Activated CD4-positive, CD25-positive, alpha-beta regulatory T cell (primary cell): ENCODE measurements around the gene EXD3.
"Not testable (repeated sequence)": the region's sequence is repeated elsewhere in the genome, so short reads cannot be mapped to it uniquely, and the experiment has no call there.

ENCODE experiments used
- DNase-seq, 4 experiments: peaks; one replicate each; lab custom pipeline; 2025; lab: John Stamatoyannopoulos, UW

The EXD3 gene

DNA sequence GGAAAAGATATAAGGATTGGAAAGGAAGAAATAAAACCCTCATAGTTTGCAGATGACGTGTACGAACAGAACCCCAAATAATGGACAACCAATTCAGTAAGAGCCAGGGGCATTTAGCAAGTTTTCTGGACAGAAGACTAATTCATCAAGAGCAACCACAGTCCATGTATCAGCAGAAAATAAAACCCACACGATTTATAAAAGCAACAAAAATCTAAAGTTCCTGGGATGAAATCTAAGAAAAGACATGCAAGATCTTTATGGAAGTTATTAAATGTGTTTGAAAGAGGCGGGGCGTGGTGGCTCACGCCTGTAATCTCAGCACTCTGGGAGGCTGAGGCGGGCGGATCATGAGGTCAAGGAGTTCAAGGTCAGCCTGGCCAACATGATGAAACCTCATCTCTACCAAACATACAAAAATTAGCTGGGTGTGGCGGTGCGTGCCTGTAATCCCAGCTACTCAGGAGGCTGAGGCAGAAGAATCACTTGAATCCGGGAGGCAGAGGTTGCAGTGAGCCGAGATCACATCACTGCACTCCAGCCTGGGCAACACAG, 83.0 kb downstream of the EXD3 start:
- not testable (repeated sequence) for DNase-seq

GRCh38 chr9:137339045-137339907, 83.7 kb downstream of the EXD3 start:
- DNase-seq, result no peak

- no peak for DNase-seq
Measured at GRCh38 chr9:137336735-137337134, 86.2 kb downstream of the EXD3 start.

- DNase-seq, result no peak
Measured at GRCh38 chr9:137333016-137333671, 89.8 kb downstream of the EXD3 start.

GRCh38 chr9:137331929-137332328, 91.0 kb downstream of the EXD3 start:
- DNase-seq, result no peak

DNA sequence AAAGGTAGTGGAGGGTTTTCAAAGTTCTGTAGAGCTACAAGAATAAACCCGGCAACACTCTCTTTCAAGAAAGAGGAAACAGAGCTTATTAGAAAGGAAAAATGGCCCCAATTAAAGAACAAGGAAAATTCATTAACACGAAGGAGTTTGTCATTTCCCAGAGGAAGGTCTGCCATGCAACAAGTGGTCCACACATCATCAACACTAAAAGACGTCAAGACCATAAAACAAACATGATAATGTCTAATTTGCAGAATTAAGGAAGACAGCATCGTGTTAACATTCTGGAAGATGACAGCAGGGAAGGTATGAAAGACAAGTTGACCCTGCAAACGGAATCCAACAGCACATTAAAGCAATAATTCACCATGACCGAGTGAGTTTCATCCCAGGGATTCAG, 92.3 kb downstream of the EXD3 start:
- no peak for DNase-seq

DNA sequence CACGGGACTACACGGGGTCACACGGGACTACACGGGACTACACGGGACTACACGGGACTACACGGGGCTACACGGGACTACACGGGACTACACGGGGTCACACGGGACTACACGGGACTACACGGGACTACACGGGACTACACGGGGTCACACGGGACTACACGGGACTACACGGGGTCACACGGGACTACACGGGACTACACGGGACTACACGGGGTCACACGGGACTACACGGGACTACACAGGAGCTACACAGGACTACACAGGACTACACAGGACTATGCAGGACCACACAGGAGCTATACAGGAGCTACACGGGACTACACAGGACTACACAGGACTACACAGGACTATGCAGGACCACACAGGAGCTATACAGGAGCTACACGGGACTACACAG, 93.4 kb downstream of the EXD3 start:
- DNase-seq, result not testable (repeated sequence)

DNA sequence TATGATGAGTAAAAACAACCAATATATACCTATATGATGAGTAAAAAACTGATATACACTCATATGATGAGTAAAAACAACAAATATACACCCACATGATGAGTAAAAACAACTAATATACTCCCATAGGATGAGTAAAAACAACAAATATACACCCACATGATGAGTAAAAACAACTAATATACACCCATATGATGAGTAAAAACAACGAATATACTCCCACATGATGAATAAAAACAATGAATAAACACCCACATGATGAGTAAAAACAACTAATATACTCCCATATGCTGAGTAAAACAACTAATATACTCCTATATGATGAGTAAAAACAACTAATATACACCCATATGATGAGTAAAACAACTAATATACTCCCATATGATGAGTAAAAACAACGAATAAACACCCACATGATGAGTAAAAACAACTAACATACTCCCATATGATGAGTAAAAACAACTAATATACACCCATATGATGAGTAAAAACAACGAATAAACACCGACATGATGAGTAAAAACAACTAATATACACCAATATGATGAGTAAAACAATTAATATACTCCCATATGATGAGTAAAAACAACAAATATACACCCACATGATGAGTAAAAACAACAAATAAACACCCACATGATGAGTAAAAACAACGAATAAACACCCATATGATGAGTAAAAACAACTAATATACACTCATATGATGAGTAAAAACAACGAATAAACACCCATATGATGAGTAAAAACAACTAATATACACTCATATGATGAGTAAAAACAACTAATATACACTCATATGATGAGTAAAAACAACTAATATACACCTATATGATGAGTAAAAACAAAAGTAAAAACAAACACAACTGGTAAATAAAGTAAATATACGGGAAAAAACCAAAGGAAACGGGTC, 95.1 kb downstream of the EXD3 start:
- not testable (repeated sequence) for DNase-seq

- DNase-seq, result no peak
Measured at GRCh38 chr9:137326445-137327065, 96.4 kb downstream of the EXD3 start.

- no peak for DNase-seq
Measured at GRCh38 chr9:137325799-137326198, 97.2 kb downstream of the EXD3 start.

DNA sequence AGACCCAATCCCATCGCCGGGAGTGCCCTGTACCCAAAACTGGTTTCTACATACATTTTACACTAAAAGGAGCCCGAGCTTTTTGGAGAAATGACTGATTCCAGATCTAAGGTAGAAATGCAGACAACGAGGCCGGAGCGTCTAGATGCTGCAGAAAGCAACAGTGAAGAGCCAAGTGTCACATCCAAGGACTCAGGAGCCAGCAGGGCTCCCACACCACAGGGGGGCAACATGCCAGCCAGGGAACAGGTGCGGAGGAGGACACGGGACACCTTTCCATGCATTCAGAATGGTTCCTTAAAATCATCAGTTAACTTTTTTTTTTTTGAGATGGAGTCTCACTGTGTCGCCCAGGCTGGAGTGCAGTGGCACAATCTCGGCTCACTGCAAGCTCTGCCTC, 97.8 kb downstream of the EXD3 start:
- DNase-seq, result no peak

- no peak for DNase-seq
Measured at GRCh38 chr9:137323531-137324331, 99.2 kb downstream of the EXD3 start.

DNA sequence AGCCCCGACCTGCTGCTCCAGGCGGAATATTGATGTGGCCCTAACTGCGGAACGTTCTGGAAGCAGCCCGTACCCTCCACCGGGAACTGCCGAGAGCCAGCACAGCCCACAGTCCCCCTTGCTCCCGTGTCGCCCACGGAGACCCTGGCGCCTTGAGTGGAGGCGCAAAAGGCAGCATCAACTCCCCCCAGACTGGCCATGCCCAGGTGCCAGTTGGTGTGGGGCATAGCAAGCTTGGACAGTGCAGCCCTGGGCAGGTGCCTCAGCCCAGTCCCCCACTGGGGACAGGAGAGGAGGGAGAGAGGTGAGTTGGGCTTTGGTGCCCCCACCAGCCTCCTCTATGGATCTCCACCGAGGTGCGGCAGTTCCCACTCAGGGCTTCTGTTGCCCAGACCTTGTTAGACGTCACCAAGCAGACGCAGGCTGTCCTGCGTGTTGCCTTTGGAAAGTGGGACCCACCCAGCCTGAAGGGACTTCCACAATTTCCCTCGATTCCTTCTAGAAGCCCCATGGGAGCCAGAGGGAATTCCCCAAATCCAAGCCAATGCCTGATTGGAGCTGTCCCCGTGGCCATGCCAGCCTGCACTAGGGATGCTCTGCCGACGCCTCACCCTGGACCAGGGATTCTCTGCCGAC, 101.1 kb downstream of the EXD3 start:
- DNase-seq, result no peak

GRCh38 chr9:137320555-137321384, 102.2 kb downstream of the EXD3 start:
- DNase-seq, result no peak

DNA sequence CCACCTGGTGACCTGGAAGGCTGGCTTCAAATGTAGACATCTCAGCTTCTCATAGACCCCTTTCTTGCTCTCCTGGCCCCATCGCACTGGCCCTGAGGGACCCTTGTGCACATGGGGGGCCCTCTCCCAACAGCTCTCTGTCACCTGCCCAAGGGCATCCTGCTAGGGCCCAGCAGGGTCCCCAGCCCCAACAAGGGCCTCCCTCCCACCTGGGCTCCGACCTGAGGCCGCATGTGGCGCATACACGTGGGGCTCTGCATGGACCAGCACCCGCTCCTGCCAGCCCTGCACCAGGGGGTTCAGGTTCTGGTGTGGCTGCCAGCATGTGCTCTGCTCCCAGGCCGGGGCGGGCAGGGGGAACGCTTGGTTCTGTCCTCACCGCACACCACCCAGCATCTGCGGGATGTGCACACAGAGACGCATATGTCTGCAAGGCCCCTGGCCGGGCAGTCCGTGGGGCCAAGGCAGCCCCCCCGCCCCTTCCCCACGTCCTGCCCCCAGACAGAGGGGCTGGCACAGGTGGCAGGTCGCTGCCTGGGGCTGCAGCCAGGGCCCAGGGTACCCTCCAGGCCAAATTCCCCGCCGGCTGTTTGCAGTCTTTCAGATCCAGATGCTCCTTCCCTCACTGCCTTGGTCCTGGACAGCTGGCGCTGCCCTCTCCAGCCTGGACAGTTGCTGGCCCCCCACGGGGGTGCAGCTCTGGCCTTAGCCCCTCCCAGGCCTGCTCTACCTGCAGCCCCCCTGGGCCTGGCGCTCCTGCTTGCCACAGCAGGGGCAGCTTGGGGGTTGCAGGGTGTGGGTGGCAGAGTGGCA, 103.0 kb downstream of the EXD3 start:
- DNase-seq, result no peak

DNA sequence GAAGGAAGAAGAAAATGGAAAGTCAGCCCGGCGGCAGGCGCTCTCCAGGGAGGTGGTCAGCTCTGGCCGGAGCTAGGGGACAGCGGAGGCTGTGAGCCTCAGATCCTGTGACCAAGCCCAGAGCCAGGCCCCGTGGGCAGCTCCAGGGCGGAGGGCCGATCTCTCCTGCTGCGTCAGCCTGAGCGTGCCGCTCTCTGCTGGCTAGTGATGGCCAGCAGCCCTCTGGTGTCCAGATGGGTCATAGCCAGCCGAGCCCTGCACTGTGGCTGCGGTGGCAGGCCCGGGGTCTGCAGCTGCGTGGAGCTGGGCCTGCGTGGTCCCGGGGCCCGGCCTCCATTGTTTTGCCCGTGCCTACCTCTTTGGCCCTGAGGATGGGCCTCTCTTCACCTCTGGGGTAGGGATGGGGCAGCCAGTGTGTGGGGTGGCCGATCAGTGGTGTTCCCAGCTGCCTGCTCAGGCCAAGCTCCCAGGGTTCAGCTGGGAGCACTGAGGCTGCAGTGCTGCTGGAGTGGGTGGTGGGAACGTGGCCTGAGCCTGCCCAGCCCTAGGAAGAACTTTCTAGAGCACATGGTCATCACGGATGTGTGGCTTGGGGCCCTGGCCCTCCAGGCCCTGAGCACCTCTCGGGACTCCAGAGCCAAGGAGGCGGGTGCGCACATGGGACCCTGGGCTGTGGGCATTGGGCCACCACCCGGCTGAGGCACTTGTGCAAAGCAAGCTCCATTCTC, 103.8 kb downstream of the EXD3 start:
- no peak for DNase-seq

- no peak for DNase-seq
Measured at GRCh38 chr9:137318602-137319001, 104.4 kb downstream of the EXD3 start.
